Liver (tissue), 9 donors: ENCODE results near the gene DTL. TPM values are rescaled to one million over a fixed set of nuclear protein-coding genes. Genes with fewer than 3 reads are reported as not detected.

Experiments
- DNase-seq: peaks from one replicate; pipeline ENCODE4 v3.0.0-alpha.2; 2017; ENCODE audit warnings: low spot score
- H3K27ac ChIP-seq, 2 donors: one replicate each; pipeline ENCODE4 v1.7.0; 2013; ENCODE audit warnings: inconsistent platforms in 2 of 2, low read length in 2 of 2, control low read depth in 1 of 2, low read depth in 1 of 2, mild to moderate bottlenecking in 1 of 2
- H3K27me3 ChIP-seq, 4 donors: one replicate each; pipeline versions ENCODE4 v1.6.1 to v1.7.0; 2013; ENCODE audit warnings: low read length in 3 of 4, inconsistent platforms in 1 of 4, mild to moderate bottlenecking in 1 of 4, moderate library complexity in 1 of 4; ENCODE audit not compliant: control insufficient read depth in 4 of 4, insufficient read depth in 4 of 4
- H3K36me3 ChIP-seq, 4 donors: one replicate each; pipeline versions ENCODE4 v1.6.1 to v1.7.0; 2013; ENCODE audit warnings: low read length in 3 of 4, mild to moderate bottlenecking in 3 of 4, low read depth in 1 of 4, moderate library complexity in 1 of 4; ENCODE audit not compliant: control insufficient read depth in 4 of 4, insufficient read depth in 3 of 4
- H3K4me1 ChIP-seq, 4 donors: one replicate each; pipeline versions ENCODE4 v1.6.1 to v1.7.0; 2013; ENCODE audit warnings: low read length in 3 of 4, mild to moderate bottlenecking in 3 of 4, moderate library complexity in 1 of 4; ENCODE audit not compliant: control insufficient read depth in 4 of 4, insufficient read depth in 4 of 4
- H3K4me3 ChIP-seq, 3 donors: one replicate each; pipeline versions ENCODE4 v1.6.1 to v1.7.0; 2013; ENCODE audit warnings: low read length in 3 of 3, control low read depth in 1 of 3, low read depth in 1 of 3, mild to moderate bottlenecking in 1 of 3
- H3K9ac ChIP-seq, 2 donors: one replicate each; pipeline ENCODE4 v1.7.0; 2013; ENCODE audit warnings: low read length in 2 of 2, mild to moderate bottlenecking in 2 of 2, moderate library complexity in 2 of 2, control low read depth in 1 of 2, low read depth in 1 of 2
- H3K9me3 ChIP-seq, 4 donors: one replicate each; pipeline versions ENCODE4 v1.6.1 to v1.7.0; 2013; ENCODE audit warnings: low read length in 3 of 4; ENCODE audit not compliant: control insufficient read depth in 4 of 4
- CTCF ChIP-seq: fragments of 150-350 bp; IDR thresholded peaks from 2 replicates; pipeline ENCODE4 v1.5.1; 2017; ENCODE audit warnings: improper control_type of control experiment, low read depth, low read length; ENCODE audit not compliant: missing input control
- FOXA1 ChIP-seq: IDR thresholded peaks from 2 replicates; pipeline ENCODE4 v1.6.1; 2016; ENCODE audit warnings: antibody characterized with exemption
- FOXA2 ChIP-seq: IDR thresholded peaks from 2 replicates; pipeline ENCODE4 v1.6.1; 2016; ENCODE audit warnings: antibody characterized with exemption
- GABPA ChIP-seq, 2 donors: IDR thresholded peaks in 1 of 2; conservative IDR thresholded peaks in 1 of 2; 2 replicates each; pipeline ENCODE4 v1.6.1; 2016; ENCODE audit warnings: antibody characterized with exemption in 2 of 2, mild to moderate bottlenecking in 1 of 2, moderate library complexity in 1 of 2
- HNF4A ChIP-seq, 2 donors: conservative IDR thresholded peaks; 2 replicates each; pipeline ENCODE4 v1.6.1; 2016; ENCODE audit warnings: antibody characterized with exemption in 2 of 2, mild to moderate bottlenecking in 2 of 2
- HNF4G ChIP-seq: IDR thresholded peaks from 2 replicates; pipeline ENCODE4 v1.6.1; 2016; ENCODE audit warnings: antibody characterized with exemption
- JUND ChIP-seq, 2 donors: IDR thresholded peaks; 2 replicates each; pipeline ENCODE4 v1.6.1; 2016; ENCODE audit warnings: antibody characterized with exemption in 2 of 2
- MAX ChIP-seq: IDR thresholded peaks from 2 replicates; pipeline ENCODE4 v1.6.1; 2016; ENCODE audit warnings: antibody characterized with exemption
- NR2F2 ChIP-seq: IDR thresholded peaks from 2 replicates; pipeline ENCODE4 v1.6.1; 2016; ENCODE audit warnings: antibody characterized with exemption
- RAD21 ChIP-seq, 2 donors: IDR thresholded peaks; 2 replicates each; pipeline ENCODE4 v1.6.1; 2016; ENCODE audit warnings: antibody characterized with exemption in 2 of 2, mild to moderate bottlenecking in 2 of 2
- REST ChIP-seq: IDR thresholded peaks from 2 replicates; pipeline ENCODE4 v1.6.1; 2016; ENCODE audit warnings: antibody characterized with exemption, mild to moderate bottlenecking
- RXRA ChIP-seq, 2 donors: IDR thresholded peaks; 2 replicates each; pipeline ENCODE4 v1.6.1; 2017 to 2018; ENCODE audit warnings: antibody characterized with exemption in 2 of 2, mild to moderate bottlenecking in 1 of 2
- SP1 ChIP-seq: IDR thresholded peaks from 2 replicates; pipeline ENCODE4 v1.6.1; 2018; ENCODE audit warnings: antibody characterized with exemption, mild to moderate bottlenecking
- TAF1 ChIP-seq: conservative IDR thresholded peaks from 2 replicates; pipeline ENCODE4 v1.6.1; 2016; ENCODE audit warnings: antibody characterized with exemption, mild to moderate bottlenecking
- YY1 ChIP-seq: IDR thresholded peaks from 2 replicates; pipeline ENCODE4 v1.6.1; 2016; ENCODE audit warnings: antibody characterized with exemption, mild to moderate bottlenecking
- WGBS: extraction: QIAGEN DNeasy Blood & Tissue Kit; methylation state at CpG from one replicate; pipeline ENCODE4 v1.1.7; 2013; 5-methylcytosine and 5-hydroxymethylcytosine counted together
- polyA plus RNA-seq, 2 donors: library from polyadenylated mRNA; stranded (reverse) in 1 of 2; unstranded in 1 of 2; fragments of 200-250 nt in 1 of 2; fragments of >200 nt in 1 of 2; fragmentation: Nextera tagmentation in 1 of 2; extraction: Ambion mirVana in 1 of 2; gene quantifications; one replicate each; pipeline versions ENCODE4 v1.2.1 to v1.2.3, GENCODE V29; 2013 to 2015
- total RNA-seq, 2 donors: library from RNA; depleted of rRNA; stranded (reverse); fragments of >200 nt; gene quantifications; one replicate each; pipeline ENCODE4 v1.2.3, GENCODE V29; 2014
- TF ChIP-seq, protein P1 (sequence below): IDR thresholded peaks from 2 replicates; pipeline ENCODE4 v1.6.1; 2016; ENCODE audit warnings: antibody characterized with exemption
- TF ChIP-seq, protein P2 (sequence below): IDR thresholded peaks from 2 replicates; pipeline ENCODE4 v1.6.1; 2016; ENCODE audit warnings: antibody characterized with exemption
- donor health status: healthy.
- donor health status: healthy.
- donor health status: healthy.
- donor health status: healthy.
- donor health status: healthy.

Gene DTL
- total and polyA plus RNA-seq, 4 donors: 0.17 to 17.9 (median 0.73) TPM

- no peak for DNase-seq
- Histone ChIP-seq H3K27me3 (no peaks in the 10 kb centered on the region), H3K27ac (no peak overlapping the region), H3K36me3 (no peaks in the 10 kb centered on the region), H3K4me1 (no peaks in the 10 kb centered on the region), H3K9ac (no peak overlapping the region), H3K4me3 (no peak overlapping the region), H3K9me3 (no peaks in the 10 kb centered on the region)
- 90% methylated on average over 5 of the region's 5 CpGs for WGBS
- TF ChIP-seq RAD21 (IDR thresholded peaks at IDR 0.05) (no peak), REST (no peak), CTCF (no peak), JUND (IDR thresholded peaks at IDR 0.05) (no peak), HNF4G (no peak), SP1 (no peak), NR2F2 (no peak), GABPA (IDR thresholded peaks at IDR 0.05 in 1 of 2, conservative IDR thresholded peaks at IDR 0.05 in 1 of 2) (no peak), TAF1 (no peak), YY1 (no peak), FOXA1 (no peak), MAX (no peak), FOXA2 (no peak), RXRA (IDR thresholded peaks at IDR 0.05) (no peak), HNF4A (conservative IDR thresholded peaks at IDR 0.05) (no peak)
- TF ChIP-seq, protein P1, sequence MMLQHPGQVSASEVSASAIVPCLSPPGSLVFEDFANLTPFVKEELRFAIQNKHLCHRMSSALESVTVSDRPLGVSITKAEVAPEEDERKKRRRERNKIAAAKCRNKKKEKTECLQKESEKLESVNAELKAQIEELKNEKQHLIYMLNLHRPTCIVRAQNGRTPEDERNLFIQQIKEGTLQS: no peak
- TF ChIP-seq, protein P2, sequence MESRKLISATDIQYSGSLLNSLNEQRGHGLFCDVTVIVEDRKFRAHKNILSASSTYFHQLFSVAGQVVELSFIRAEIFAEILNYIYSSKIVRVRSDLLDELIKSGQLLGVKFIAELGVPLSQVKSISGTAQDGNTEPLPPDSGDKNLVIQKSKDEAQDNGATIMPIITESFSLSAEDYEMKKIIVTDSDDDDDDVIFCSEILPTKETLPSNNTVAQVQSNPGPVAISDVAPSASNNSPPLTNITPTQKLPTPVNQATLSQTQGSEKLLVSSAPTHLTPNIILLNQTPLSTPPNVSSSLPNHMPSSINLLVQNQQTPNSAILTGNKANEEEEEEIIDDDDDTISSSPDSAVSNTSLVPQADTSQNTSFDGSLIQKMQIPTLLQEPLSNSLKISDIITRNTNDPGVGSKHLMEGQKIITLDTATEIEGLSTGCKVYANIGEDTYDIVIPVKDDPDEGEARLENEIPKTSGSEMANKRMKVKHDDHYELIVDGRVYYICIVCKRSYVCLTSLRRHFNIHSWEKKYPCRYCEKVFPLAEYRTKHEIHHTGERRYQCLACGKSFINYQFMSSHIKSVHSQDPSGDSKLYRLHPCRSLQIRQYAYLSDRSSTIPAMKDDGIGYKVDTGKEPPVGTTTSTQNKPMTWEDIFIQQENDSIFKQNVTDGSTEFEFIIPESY: no peak
Observed at GRCh38 chr1:212119397-212119837, 83.9 kb downstream of the DTL start.

GRCh38 chr1:212119863-212120262 is 84.3 kb downstream of the DTL start:
- 86% methylated on average over 3 of the region's 3 CpGs for WGBS
- no peaks in the 10 kb centered on the region for H3K27me3 ChIP-seq
- H3K9ac ChIP-seq: no peak overlapping the region
- H3K36me3 ChIP-seq: no peaks in the 10 kb centered on the region
- H3K4me3 ChIP-seq: no peak overlapping the region
- TF ChIP-seq, protein P1: no peak
- TF ChIP-seq FOXA1 (no peak), SP1 (no peak), MAX (no peak), YY1 (no peak), HNF4G (peak; percentile 34), FOXA2 (no peak), RAD21 (IDR thresholded peaks at IDR 0.05) (no peak), GABPA (IDR thresholded peaks at IDR 0.05 in 1 of 2, conservative IDR thresholded peaks at IDR 0.05 in 1 of 2) (no peak), HNF4A (conservative IDR thresholded peaks at IDR 0.05) (peak; percentile 56 to 64), NR2F2 (no peak), REST (no peak)
- no peaks in the 10 kb centered on the region for H3K9me3 ChIP-seq
- DNase-seq: no peak
- H3K27ac ChIP-seq: no peak overlapping the region
- peaks cover 0 to 2% (median under 1%) of the 10 kb centered on the region in 4 donors for H3K4me1 ChIP-seq
